Astrocyte (in vitro differentiated cells and primary cell): ENCODE results near the gene CRYBG3. TPM values are rescaled to one million over a fixed set of nuclear protein-coding genes. Genes with fewer than 3 reads are reported as not detected.

Source experiments
- DNase-seq: peaks from one replicate; pipeline ENCODE4 v3.0.0-alpha.2; 2010; ENCODE audit warnings: low read depth
- FAIRE-seq: peaks from 2 replicates; lab custom pipeline; 2011; peaks lifted over from hg19 to GRCh38; lab: Jason Lieb, UNC
- H2AFZ ChIP-seq: 2 replicates; pipeline ENCODE4 v1.6.0; 2012; ENCODE audit warnings: low read depth, low read length, inconsistent platforms
- H3K27ac ChIP-seq: 2 replicates; pipeline ENCODE4 v1.5.1; 2011; ENCODE audit warnings: low read depth, low read length, inconsistent platforms
- H3K27me3 ChIP-seq: 2 replicates; pipeline ENCODE4 v1.6.0; 2011; ENCODE audit warnings: low read length, inconsistent platforms; ENCODE audit not compliant: insufficient read depth
- H3K36me3 ChIP-seq: 2 replicates; pipeline ENCODE4 v1.5.1; 2011; ENCODE audit warnings: low read length, inconsistent platforms; ENCODE audit not compliant: insufficient read depth
- H3K4me1 ChIP-seq: 2 replicates; pipeline ENCODE4 v1.5.1; 2011; ENCODE audit warnings: low read length, inconsistent platforms; ENCODE audit not compliant: insufficient read depth
- H3K4me2 ChIP-seq: 2 replicates; pipeline ENCODE4 v1.6.0; 2012; ENCODE audit warnings: low read length, inconsistent platforms
- H3K4me3 ChIP-seq: 2 replicates; pipeline ENCODE4 v1.5.1; 2011; ENCODE audit warnings: low read depth, mild to moderate bottlenecking, low read length, inconsistent platforms; ENCODE audit not compliant: insufficient read depth
- H3K79me2 ChIP-seq: 2 replicates; pipeline ENCODE4 v1.6.0; 2012; ENCODE audit warnings: mild to moderate bottlenecking, low read length, inconsistent platforms; ENCODE audit not compliant: insufficient read depth
- H3K9ac ChIP-seq: 2 replicates; pipeline ENCODE4 v1.6.0; 2012; ENCODE audit warnings: mild to moderate bottlenecking, low read length, inconsistent platforms
- H3K9me3 ChIP-seq: 2 replicates; pipeline ENCODE4 v1.5.1; 2012; ENCODE audit warnings: low read depth, mild to moderate bottlenecking, low read length, inconsistent platforms; ENCODE audit not compliant: insufficient read depth
- H4K20me1 ChIP-seq: 2 replicates; pipeline ENCODE4 v1.6.0; 2012; ENCODE audit warnings: low read length, inconsistent platforms; ENCODE audit not compliant: insufficient read depth
- H3K27ac Mint-ChIP-seq: one replicate; pipeline ENCODE4 v1.8.0; 2021; ENCODE audit warnings: mild to moderate bottlenecking, mixed read lengths; ENCODE audit not compliant: unreplicated experiment
- H3K27me3 Mint-ChIP-seq: one replicate; pipeline ENCODE4 v1.8.0; 2021; ENCODE audit warnings: low read depth, mixed read lengths; ENCODE audit not compliant: unreplicated experiment
- H3K36me3 Mint-ChIP-seq: one replicate; pipeline ENCODE4 v1.8.0; 2021; ENCODE audit warnings: low read depth, mixed read lengths; ENCODE audit not compliant: unreplicated experiment
- H3K4me1 Mint-ChIP-seq: one replicate; pipeline ENCODE4 v1.8.0; 2021; ENCODE audit warnings: low read depth, mixed read lengths; ENCODE audit not compliant: unreplicated experiment
- H3K4me3 Mint-ChIP-seq: one replicate; pipeline ENCODE4 v1.8.0; 2021; ENCODE audit warnings: mild to moderate bottlenecking, moderate library complexity, mixed read lengths; ENCODE audit not compliant: unreplicated experiment
- H3K9me3 Mint-ChIP-seq: one replicate; pipeline ENCODE4 v1.8.0; 2021; ENCODE audit warnings: mild to moderate bottlenecking, mixed read lengths; ENCODE audit not compliant: unreplicated experiment
- EZH2 ChIP-seq: IDR thresholded peaks from 2 replicates; pipeline ENCODE4 v1.6.1; 2012; ENCODE audit warnings: mild to moderate bottlenecking, low read length, inconsistent platforms; ENCODE audit not compliant: insufficient read depth
- total RNA-seq: library from RNA; stranded (reverse); gene quantifications from 2 replicates; pipeline ENCODE4 v1.2.1, GENCODE V29; 2021
- TF ChIP-seq, protein P1 (sequence below): IDR thresholded peaks from 2 replicates; pipeline ENCODE4 v1.5.1; 2011; ENCODE audit warnings: low read depth, mild to moderate bottlenecking, inconsistent platforms, low read length, moderate library complexity; ENCODE audit not compliant: insufficient read depth

The CRYBG3 gene
- total RNA-seq, 1 donor from 2014 or later = 13.0 TPM

DNA sequence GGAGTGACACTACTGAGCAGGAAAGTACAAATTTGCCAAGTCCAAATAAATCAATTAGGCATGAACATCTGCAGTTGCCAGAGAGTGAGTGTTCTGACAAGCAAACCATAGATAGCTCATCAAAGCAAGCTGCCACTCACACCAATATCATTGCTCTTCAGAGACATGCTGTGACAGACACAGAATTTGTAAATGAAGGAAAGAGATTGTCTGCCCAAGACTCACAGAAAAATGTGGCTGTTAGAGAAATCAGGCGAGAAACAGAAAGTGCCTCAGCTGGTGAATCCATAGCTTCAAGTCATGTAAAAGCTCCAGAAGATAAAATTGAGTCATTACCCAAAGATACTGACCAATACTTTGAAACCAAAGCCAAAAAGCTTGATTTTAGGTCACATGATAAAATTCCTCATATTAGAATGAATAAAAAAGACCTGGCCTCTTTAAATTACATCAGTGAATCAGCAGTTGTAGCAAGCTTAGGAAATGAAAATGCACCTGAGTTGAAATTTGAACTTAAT lies 50.8 kb downstream of the CRYBG3 start:
- H3K27me3 ChIP-seq = no peaks in the 10 kb centered on the region
- Mint-ChIP-seq H3K27ac (peak overlapping the region; percentile 58), H3K36me3 (peaks cover 6% of the 10 kb centered on the region), H3K4me3 (no peak overlapping the region), H3K9me3 (no peaks in the 10 kb centered on the region), H3K4me1 (peaks cover 20% of the 10 kb centered on the region), H3K27me3 (no peaks in the 10 kb centered on the region)
- H3K27ac ChIP-seq = peak overlapping the region; percentile 83
- no peaks in the 10 kb centered on the region for H4K20me1 ChIP-seq
- H3K4me1 ChIP-seq = peaks cover 19% of the 10 kb centered on the region
- TF ChIP-seq EZH2 = no peak
- TF ChIP-seq, protein P1, sequence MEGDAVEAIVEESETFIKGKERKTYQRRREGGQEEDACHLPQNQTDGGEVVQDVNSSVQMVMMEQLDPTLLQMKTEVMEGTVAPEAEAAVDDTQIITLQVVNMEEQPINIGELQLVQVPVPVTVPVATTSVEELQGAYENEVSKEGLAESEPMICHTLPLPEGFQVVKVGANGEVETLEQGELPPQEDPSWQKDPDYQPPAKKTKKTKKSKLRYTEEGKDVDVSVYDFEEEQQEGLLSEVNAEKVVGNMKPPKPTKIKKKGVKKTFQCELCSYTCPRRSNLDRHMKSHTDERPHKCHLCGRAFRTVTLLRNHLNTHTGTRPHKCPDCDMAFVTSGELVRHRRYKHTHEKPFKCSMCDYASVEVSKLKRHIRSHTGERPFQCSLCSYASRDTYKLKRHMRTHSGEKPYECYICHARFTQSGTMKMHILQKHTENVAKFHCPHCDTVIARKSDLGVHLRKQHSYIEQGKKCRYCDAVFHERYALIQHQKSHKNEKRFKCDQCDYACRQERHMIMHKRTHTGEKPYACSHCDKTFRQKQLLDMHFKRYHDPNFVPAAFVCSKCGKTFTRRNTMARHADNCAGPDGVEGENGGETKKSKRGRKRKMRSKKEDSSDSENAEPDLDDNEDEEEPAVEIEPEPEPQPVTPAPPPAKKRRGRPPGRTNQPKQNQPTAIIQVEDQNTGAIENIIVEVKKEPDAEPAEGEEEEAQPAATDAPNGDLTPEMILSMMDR = no peak
- no peak overlapping the region for H3K4me3 ChIP-seq
- peak overlapping the region; percentile 77 for H3K4me2 ChIP-seq
- H3K79me2 ChIP-seq = peaks cover 4% of the 10 kb centered on the region
- no peaks in the 10 kb centered on the region for H3K36me3 ChIP-seq
- FAIRE-seq (no peak), DNase-seq (peak; percentile 33)
- no peak overlapping the region for H2AFZ ChIP-seq
- no peaks in the 10 kb centered on the region for H3K9me3 ChIP-seq
- H3K9ac ChIP-seq = peak overlapping the region; percentile 61

DNA sequence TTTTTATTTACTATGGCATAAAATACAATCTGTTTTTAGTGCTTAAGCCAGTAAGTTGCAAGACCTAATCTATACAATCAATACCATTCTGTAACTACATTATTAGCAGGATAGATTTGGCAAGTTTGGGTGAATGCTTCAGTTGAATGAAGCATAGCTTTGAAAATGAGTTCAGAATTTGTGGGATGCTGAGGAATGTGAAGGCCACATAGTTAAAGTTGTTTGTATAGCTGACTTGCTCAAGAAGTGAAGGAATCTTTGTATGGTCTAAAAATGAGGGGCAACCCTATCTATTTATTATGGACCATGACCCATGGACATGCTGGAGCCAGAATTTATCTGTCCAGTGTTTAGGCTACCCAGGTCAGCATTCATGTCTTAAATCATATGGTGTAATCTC lies 58.5 kb downstream of the CRYBG3 start:
- DNase-seq (peak; percentile 56), FAIRE-seq (peak; percentile 45)
- Histone ChIP-seq H3K27me3 (no peaks in the 10 kb centered on the region), H3K9me3 (no peaks in the 10 kb centered on the region), H3K4me1 (peaks cover 7% of the 10 kb centered on the region), H3K27ac (no peak overlapping the region), H3K4me2 (no peak overlapping the region), H3K79me2 (no peaks in the 10 kb centered on the region), H3K4me3 (no peak overlapping the region), H3K9ac (no peak overlapping the region), H3K36me3 (no peaks in the 10 kb centered on the region), H4K20me1 (no peaks in the 10 kb centered on the region), H2AFZ (no peak overlapping the region)
- Mint-ChIP-seq H3K36me3 (peaks cover 1% of the 10 kb centered on the region), H3K4me3 (no peak overlapping the region), H3K27ac (no peak overlapping the region), H3K9me3 (no peaks in the 10 kb centered on the region), H3K27me3 (no peaks in the 10 kb centered on the region), H3K4me1 (peaks cover 13% of the 10 kb centered on the region)
- TF ChIP-seq, protein P1 = no peak
- TF ChIP-seq EZH2 = no peak

DNA sequence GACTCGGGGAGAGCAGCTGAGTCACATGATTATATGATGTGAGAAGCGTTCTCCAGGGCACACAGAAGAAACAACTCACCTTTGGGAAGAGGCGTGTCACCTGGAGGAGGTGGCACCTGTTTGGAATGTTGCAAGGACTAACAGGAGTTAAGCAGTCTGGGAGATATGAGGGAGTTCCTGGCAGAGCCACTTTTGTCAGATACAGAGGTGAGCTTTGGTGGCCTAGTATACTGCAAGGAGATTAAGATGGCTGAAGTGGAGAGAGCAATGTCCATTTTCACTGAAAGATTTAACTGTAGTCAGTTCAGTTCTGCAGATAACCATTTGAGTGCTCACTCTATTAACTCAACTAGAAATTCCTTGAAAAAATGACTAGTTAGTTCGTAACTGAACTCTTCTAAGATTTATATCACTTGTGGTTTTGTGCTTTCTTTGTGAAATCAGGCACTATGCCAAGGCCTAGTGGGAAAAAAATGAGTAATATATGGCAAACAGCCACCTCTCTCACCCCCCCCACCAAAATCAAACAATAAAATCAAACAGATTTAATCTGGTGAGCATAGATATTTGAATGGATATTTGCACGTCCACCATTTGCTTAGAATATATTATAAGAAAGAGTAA lies 61.3 kb downstream of the CRYBG3 start:
- Histone ChIP-seq H2AFZ (no peak overlapping the region), H4K20me1 (no peaks in the 10 kb centered on the region), H3K4me2 (peak overlapping the region; percentile 38), H3K79me2 (no peaks in the 10 kb centered on the region), H3K36me3 (peaks cover 7% of the 10 kb centered on the region), H3K9ac (no peak overlapping the region), H3K9me3 (no peaks in the 10 kb centered on the region), H3K4me3 (no peak overlapping the region), H3K4me1 (peaks cover 7% of the 10 kb centered on the region), H3K27me3 (no peaks in the 10 kb centered on the region), H3K27ac (no peak overlapping the region)
- FAIRE-seq = peak; percentile 90
- DNase-seq = peak; percentile 73
- no peak overlapping the region for H3K4me3 Mint-ChIP-seq
- no peak for TF ChIP-seq EZH2
- TF ChIP-seq, protein P1 = no peak
- H3K36me3 Mint-ChIP-seq = peaks cover 5% of the 10 kb centered on the region
- H3K9me3 Mint-ChIP-seq = no peaks in the 10 kb centered on the region
- peaks cover 15% of the 10 kb centered on the region for H3K4me1 Mint-ChIP-seq
- peak overlapping the region; percentile 5 for H3K27ac Mint-ChIP-seq
- H3K27me3 Mint-ChIP-seq = no peaks in the 10 kb centered on the region
